Tibial nerve (tissue), 3 donors: ENCODE measurements around the gene RAB14.

ENCODE experiments used
- CTCF ChIP-seq, 5 experiments: fragments of 200-600 bp in 3 of 5; fragments of 450-650 bp in 2 of 5; sonication (generic) in 3 of 5; IDR thresholded peaks; one replicate each; pipeline ENCODE4 v1.5.1; 2016 to 2019; ENCODE audit warnings: antibody characterized with exemption in 5 of 5, mild to moderate bottlenecking in 3 of 5, moderate library complexity in 2 of 5
- POLR2A ChIP-seq, 2 donors: fragments of 450-650 bp; IDR thresholded peaks; one replicate each; pipeline ENCODE4 v1.6.1; 2017; ENCODE audit warnings: antibody characterized with exemption in 2 of 2, mild to moderate bottlenecking in 2 of 2, moderate library complexity in 2 of 2

- TF ChIP-seq CTCF (IDR thresholded peaks at IDR 0.05), result no peak
- TF ChIP-seq POLR2A (IDR thresholded peaks at IDR 0.05), result no peak
Measured at GRCh38 chr9:121133104-121133816, 68.4 kb downstream of the RAB14 start.
